Measurements from ENCODE around the gene LEP. TPM values are rescaled to one million over a fixed set of nuclear protein-coding genes. Genes with fewer than 3 reads are reported as not detected.

LEP gene
- total RNA-seq, 1 experiment from 2014 or later = not detected

- H3K4me1 Mint-ChIP-seq (ENCODE audit: insufficient read depth, unreplicated experiment) = peaks cover 49% of the 10 kb centered on the region
- no TSS peak for BruUV-seq (replicated peaks)
- H3K27me3 Mint-ChIP-seq (ENCODE audit: insufficient read depth, unreplicated experiment) = no peaks in the 10 kb centered on the region
- no peak overlapping the region for H3K4me3 Mint-ChIP-seq (ENCODE audit: unreplicated experiment)
- ChIA-PET POLR2A (interaction anchor here (1.4 kb wide), 1 partner anchor 18 kb away, joined by 3 read pairs; no protein-coding TSS in a partner anchor), CTCF (interaction anchor here (1.5 to 3.5 kb wide), 3 partner anchors 10 to 510 kb away, joined by 3 to 18 read pairs (median 5); no protein-coding TSS in a partner anchor)
- intact Hi-C loops (cut with micrococcal nuclease) = no loop called here
- H3K36me3 Mint-ChIP-seq (ENCODE audit: insufficient read depth, unreplicated experiment) = no peaks in the 10 kb centered on the region
- no peak for DNase-seq (ENCODE audit: unreplicated experiment)
- no peak for TF ChIP-seq CTCF (IDR thresholded peaks at IDR 0.05; ENCODE audit: unreplicated experiment)
- H3K9me3 Mint-ChIP-seq (ENCODE audit: unreplicated experiment) = no peaks in the 10 kb centered on the region
- H3K27ac Mint-ChIP-seq (ENCODE audit: low read depth, unreplicated experiment) = no peak overlapping the region
Observed at GRCh38 chr7:128219636-128220035, 21.4 kb upstream of the LEP start.

GRCh38 chr7:128221929-128222403 is 19.1 kb upstream of the LEP start:
- no peaks in the 10 kb centered on the region for H3K36me3 Mint-ChIP-seq (ENCODE audit: insufficient read depth, unreplicated experiment)
- BruUV-seq (replicated peaks) = no TSS peak
- no peak overlapping the region for H3K4me3 Mint-ChIP-seq (ENCODE audit: unreplicated experiment)
- no peak overlapping the region for H3K27ac Mint-ChIP-seq (ENCODE audit: low read depth, unreplicated experiment)
- DNase-seq (ENCODE audit: unreplicated experiment) = peak; percentile 75
- CTCF ChIA-PET = interaction anchor here (1.2 to 3.2 kb wide), 3 partner anchors 12 to 87 kb away, joined by 3 to 24 read pairs (median 9); no protein-coding TSS in a partner anchor
- POLR2A ChIA-PET = no interaction called here
- TF ChIP-seq CTCF (IDR thresholded peaks at IDR 0.05; ENCODE audit: unreplicated experiment) = no peak
- H3K9me3 Mint-ChIP-seq (ENCODE audit: unreplicated experiment) = peaks cover 11% of the 10 kb centered on the region
- peaks cover 36% of the 10 kb centered on the region for H3K4me1 Mint-ChIP-seq (ENCODE audit: insufficient read depth, unreplicated experiment)
- no peaks in the 10 kb centered on the region for H3K27me3 Mint-ChIP-seq (ENCODE audit: insufficient read depth, unreplicated experiment)
- intact Hi-C loops (cut with micrococcal nuclease) = no loop called here

DNA sequence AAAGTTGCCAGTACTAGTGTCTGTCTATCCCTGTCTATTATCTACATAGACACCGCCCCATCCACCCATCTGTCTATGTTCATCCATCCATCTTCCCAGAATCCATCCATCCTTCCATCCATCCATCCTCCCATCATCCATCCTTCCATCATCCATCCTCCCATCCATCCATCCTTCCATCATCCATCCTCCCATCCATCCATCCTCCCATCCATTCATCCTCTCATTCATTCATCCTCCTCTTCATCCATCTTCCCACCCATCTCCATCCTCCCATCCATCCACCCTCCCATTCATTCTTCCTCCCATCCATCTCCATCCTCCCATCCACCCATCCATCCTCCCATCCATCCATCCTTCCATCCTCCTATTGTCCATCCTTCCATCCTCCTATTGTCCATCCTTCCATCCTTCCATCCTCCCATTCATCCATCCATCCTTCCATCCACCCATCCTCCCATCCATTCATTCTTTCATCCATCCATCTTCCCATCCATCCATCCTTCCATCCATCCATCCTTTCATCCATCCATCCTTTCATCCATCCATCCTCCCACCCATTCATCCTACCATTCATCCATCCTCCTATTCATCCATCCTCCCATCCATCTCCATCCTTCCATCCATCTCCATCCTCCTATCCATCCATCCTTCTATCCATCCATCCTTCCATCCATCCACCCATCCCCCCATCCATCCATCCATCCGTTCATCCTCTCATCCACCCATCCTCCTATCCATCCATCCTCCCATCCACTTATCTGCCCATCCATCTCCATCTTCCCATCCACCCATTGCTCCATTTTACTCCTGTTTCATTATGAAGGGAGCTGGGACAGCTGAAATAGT is 14.7 kb upstream of the LEP start:
- BruUV-seq (replicated peaks) = no TSS peak
- peaks cover 11% of the 10 kb centered on the region for H3K9me3 Mint-ChIP-seq (ENCODE audit: unreplicated experiment)
- intact Hi-C loops (cut with micrococcal nuclease) = no loop called here
- POLR2A ChIA-PET = no interaction called here
- no peak for DNase-seq (ENCODE audit: unreplicated experiment)
- H3K36me3 Mint-ChIP-seq (ENCODE audit: insufficient read depth, unreplicated experiment) = no peaks in the 10 kb centered on the region
- H3K27ac Mint-ChIP-seq (ENCODE audit: low read depth, unreplicated experiment) = no peak overlapping the region
- H3K27me3 Mint-ChIP-seq (ENCODE audit: insufficient read depth, unreplicated experiment) = no peaks in the 10 kb centered on the region
- no peak overlapping the region for H3K4me3 Mint-ChIP-seq (ENCODE audit: unreplicated experiment)
- no peak for TF ChIP-seq CTCF (IDR thresholded peaks at IDR 0.05; ENCODE audit: unreplicated experiment)
- CTCF ChIA-PET = interaction anchor here (2.0 kb wide), 1 partner anchor 18 kb away, joined by 10 read pairs; no protein-coding TSS in a partner anchor
- peaks cover 8% of the 10 kb centered on the region for H3K4me1 Mint-ChIP-seq (ENCODE audit: insufficient read depth, unreplicated experiment)

DNA sequence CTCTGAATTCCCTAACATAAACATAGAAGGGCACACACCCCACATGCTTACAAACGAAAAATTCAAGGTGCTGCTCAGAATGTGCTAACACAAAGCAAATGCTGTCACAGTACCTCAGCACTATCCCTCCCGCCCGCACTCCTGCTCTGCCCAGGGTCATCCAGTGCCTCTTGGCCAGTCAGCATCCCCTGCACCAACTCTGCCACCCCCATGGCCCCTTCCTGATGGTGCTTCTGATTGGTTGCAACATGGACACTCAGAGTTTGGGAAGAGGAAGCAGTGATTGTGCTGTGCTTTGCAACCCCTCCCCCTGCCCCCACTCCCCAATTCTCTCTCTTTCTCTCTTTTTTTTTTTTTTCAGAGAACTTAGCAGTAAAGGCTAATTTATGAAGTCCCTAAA is 13.8 kb upstream of the LEP start:
- Mint-ChIP-seq H3K27me3 (ENCODE audit: insufficient read depth, unreplicated experiment) (no peaks in the 10 kb centered on the region), H3K4me1 (ENCODE audit: insufficient read depth, unreplicated experiment) (no peaks in the 10 kb centered on the region), H3K27ac (ENCODE audit: low read depth, unreplicated experiment) (no peak overlapping the region), H3K9me3 (ENCODE audit: unreplicated experiment) (peaks cover 11% of the 10 kb centered on the region), H3K4me3 (ENCODE audit: unreplicated experiment) (no peak overlapping the region), H3K36me3 (ENCODE audit: insufficient read depth, unreplicated experiment) (no peaks in the 10 kb centered on the region)
- BruUV-seq (replicated peaks) = no TSS peak
- no peak for DNase-seq (ENCODE audit: unreplicated experiment)
- CTCF ChIA-PET = interaction anchor here (0.7 to 0.9 kb wide), 3 partner anchors 160 to 234 kb away, joined by 3 read pairs; no protein-coding TSS in a partner anchor
- intact Hi-C loops (cut with micrococcal nuclease) = no loop called here
- no peak for TF ChIP-seq CTCF (IDR thresholded peaks at IDR 0.05; ENCODE audit: unreplicated experiment)
- POLR2A ChIA-PET = no interaction called here
